HepG2 (cell line): ENCODE data around the gene TOP2A. TPM values are rescaled to one million over a fixed set of nuclear protein-coding genes. Genes with fewer than 3 reads are reported as not detected.

ENCODE experiments used
- ADNP ChIP-seq: sonication (generic); formaldehyde crosslinking; IDR thresholded peaks from 2 replicates; pipeline ENCODE4 v1.4.0; 2020; ENCODE audit warnings: missing genetic modification reagents
- ARNTL ChIP-seq: sonication (generic); formaldehyde crosslinking; IDR thresholded peaks from 2 replicates; pipeline ENCODE4 v1.4.0; 2020; ENCODE audit warnings: mild to moderate bottlenecking, missing genetic modification reagents
- DMTF1 ChIP-seq: sonication (generic); formaldehyde crosslinking; IDR thresholded peaks from 2 replicates; pipeline ENCODE4 v1.4.0; 2020; ENCODE audit warnings: mild to moderate bottlenecking, missing genetic modification reagents
- FLYWCH1 ChIP-seq: sonication (generic); formaldehyde crosslinking; IDR thresholded peaks from 2 replicates; pipeline ENCODE4 v1.8.1; 2023; ENCODE audit warnings: mild to moderate bottlenecking, missing genetic modification reagents
- GLI4 ChIP-seq: sonication (generic); formaldehyde crosslinking; IDR thresholded peaks from 2 replicates; pipeline ENCODE4 v1.5.1; 2020; ENCODE audit warnings: missing genetic modification reagents, mild to moderate bottlenecking, moderate library complexity, borderline replicate concordance
- JDP2 ChIP-seq: sonication (generic); formaldehyde crosslinking; IDR thresholded peaks from 2 replicates; pipeline ENCODE4 v1.8.1; 2022; ENCODE audit warnings: missing genetic modification reagents, borderline replicate concordance
- NFATC3 ChIP-seq: sonication (generic); formaldehyde crosslinking; IDR thresholded peaks from 2 replicates; pipeline ENCODE4 v1.5.1; 2020; ENCODE audit warnings: mild to moderate bottlenecking, missing genetic modification reagents
- NR3C1 ChIP-seq: sonication (generic); formaldehyde crosslinking; IDR thresholded peaks from 2 replicates; pipeline ENCODE4 v1.4.0; 2020; ENCODE audit warnings: missing genetic modification reagents
- PHF21A ChIP-seq: sonication (generic); formaldehyde crosslinking; IDR thresholded peaks from 2 replicates; pipeline ENCODE4 v1.5.0; 2020; ENCODE audit warnings: mild to moderate bottlenecking, missing genetic modification reagents
- TCF12 ChIP-seq, 2 experiments: fragments of 450-650 bp in 1 of 2; sonication (generic) in 1 of 2; formaldehyde crosslinking in 1 of 2; IDR thresholded peaks; 2 replicates each; pipeline versions ENCODE4 v1.6.1 to v1.8.0; 2017 to 2022; ENCODE audit warnings: antibody characterized with exemption in 1 of 2, mild to moderate bottlenecking in 1 of 2, missing genetic modification reagents in 1 of 2, moderate library complexity in 1 of 2
- ZBTB7B ChIP-seq: sonication (generic); formaldehyde crosslinking; IDR thresholded peaks from 2 replicates; pipeline ENCODE4 v1.4.0; 2020; ENCODE audit warnings: missing genetic modification reagents
- ZNF101 ChIP-seq: sonication (generic); formaldehyde crosslinking; IDR thresholded peaks from 2 replicates; pipeline ENCODE4 v1.4.0; 2020; ENCODE audit warnings: mild to moderate bottlenecking, low read depth, missing genetic modification reagents, borderline replicate concordance
- ZNF143 ChIP-seq: sonication (generic); formaldehyde crosslinking; IDR thresholded peaks from 2 replicates; pipeline ENCODE4 v1.4.0; 2020; ENCODE audit warnings: missing genetic modification reagents
- ZNF460 ChIP-seq: sonication (generic); formaldehyde crosslinking; IDR thresholded peaks from 2 replicates; pipeline ENCODE4 v1.5.1; 2020; ENCODE audit warnings: missing genetic modification reagents, mild to moderate bottlenecking, borderline replicate concordance
- ZNF512B ChIP-seq: sonication (generic); formaldehyde crosslinking; IDR thresholded peaks from 2 replicates; pipeline ENCODE4 v1.5.1; 2020; ENCODE audit warnings: missing genetic modification reagents, mild to moderate bottlenecking, borderline replicate concordance
- ZNF547 ChIP-seq: sonication (generic); formaldehyde crosslinking; IDR thresholded peaks from 2 replicates; pipeline ENCODE4 v1.5.1; 2020; ENCODE audit warnings: mild to moderate bottlenecking, missing genetic modification reagents
- ZNF558 ChIP-seq: sonication (generic); formaldehyde crosslinking; IDR thresholded peaks from 2 replicates; pipeline ENCODE4 v1.9.0; 2022; ENCODE audit warnings: mild to moderate bottlenecking, missing genetic modification reagents, borderline replicate concordance
- ZNF616 ChIP-seq: sonication (generic); formaldehyde crosslinking; IDR thresholded peaks from 2 replicates; pipeline ENCODE4 v1.5.0; 2020; ENCODE audit warnings: low read depth, mild to moderate bottlenecking, missing genetic modification reagents
- ZNF746 ChIP-seq: sonication (generic); formaldehyde crosslinking; IDR thresholded peaks from 2 replicates; pipeline ENCODE4 v1.8.0; 2022; ENCODE audit warnings: mild to moderate bottlenecking, missing genetic modification reagents
- ZNF891 ChIP-seq: sonication (generic); formaldehyde crosslinking; IDR thresholded peaks from 2 replicates; pipeline ENCODE4 v1.5.0; 2020; ENCODE audit warnings: mild to moderate bottlenecking, missing genetic modification reagents
- polyA plus RNA-seq, 8 experiments: library from polyadenylated mRNA; depleted of rRNA in 3 of 8; stranded (reverse) in 7 of 8; unstranded in 1 of 8; fragments of >200 nt; fragmentation: Illumina TruSeq in 4 of 8; extraction: Trizol in 4 of 8; gene quantifications; 2 replicates each; pipeline versions ENCODE4 v1.2.1 to v1.2.3, GENCODE V29; 2011 to 2016; ENCODE audit warnings: low read depth in 4 of 8, missing spikeins in 1 of 8, mixed read lengths in 1 of 8; ENCODE audit not compliant: insufficient read depth in 1 of 8
- total RNA-seq, 5 experiments: library from RNA; depleted of rRNA; stranded (reverse); fragments of >200 nt; fragmentation: Illumina TruSeq; extraction: Trizol; gene quantifications; 2 replicates each; pipeline ENCODE4 v1.2.3, GENCODE V29; 2016; ENCODE audit warnings: low read depth in 1 of 5
- TF ChIP-seq, protein P1 (sequence below): fragments of 450-650 bp; IDR thresholded peaks from 2 replicates; pipeline ENCODE4 v1.6.1; 2016
- TF ChIP-seq, protein P2 (sequence below): sonication (generic); formaldehyde crosslinking; IDR thresholded peaks from 2 replicates; pipeline ENCODE4 v1.5.0; 2020; ENCODE audit warnings: missing genetic modification reagents, mild to moderate bottlenecking, borderline replicate concordance

The TOP2A gene
- total and polyA plus RNA-seq, 2 of the 13 experiments (the other 11 are each of a cell fraction or from before 2014, with no cell fraction given): 108 to 327 TPM

GRCh38 chr17:40358323-40359038 lies 59.2 kb downstream of the TOP2A start (continued):
- no peak for TF ChIP-seq ZBTB7B (CRISPR knock-in tag)
- no peak for TF ChIP-seq GLI4
- no peak for TF ChIP-seq ZNF891 (CRISPR knock-in tag)
- TF ChIP-seq PHF21A (CRISPR knock-in tag): no peak
- TF ChIP-seq ZNF616 (CRISPR knock-in tag): no peak
- TF ChIP-seq NR3C1: no peak
- TF ChIP-seq ZNF558 (CRISPR knock-in tag): no peak
- TF ChIP-seq ZNF746 (CRISPR knock-in tag): no peak
- TF ChIP-seq ZNF512B: peak; percentile 85
- TF ChIP-seq DMTF1: no peak
- no peak for TF ChIP-seq FLYWCH1 (CRISPR knock-in tag)
- no peak for TF ChIP-seq JDP2
- no peak for TF ChIP-seq ZNF101 (CRISPR knock-in tag)
- no peak for TF ChIP-seq ARNTL (CRISPR knock-in tag)
- TF ChIP-seq NFATC3: no peak
- TF ChIP-seq ZNF547 (CRISPR knock-in tag): no peak
- TF ChIP-seq ZNF460: no peak
- no peak for TF ChIP-seq ADNP
- TF ChIP-seq TCF12 (IDR thresholded peaks at IDR 0.05): no peak
- TF ChIP-seq TCF12 (CRISPR knock-in tag; IDR thresholded peaks at IDR 0.05): no peak
- no peak for TF ChIP-seq ZNF143 (CRISPR knock-in tag)
- TF ChIP-seq, protein P1, sequence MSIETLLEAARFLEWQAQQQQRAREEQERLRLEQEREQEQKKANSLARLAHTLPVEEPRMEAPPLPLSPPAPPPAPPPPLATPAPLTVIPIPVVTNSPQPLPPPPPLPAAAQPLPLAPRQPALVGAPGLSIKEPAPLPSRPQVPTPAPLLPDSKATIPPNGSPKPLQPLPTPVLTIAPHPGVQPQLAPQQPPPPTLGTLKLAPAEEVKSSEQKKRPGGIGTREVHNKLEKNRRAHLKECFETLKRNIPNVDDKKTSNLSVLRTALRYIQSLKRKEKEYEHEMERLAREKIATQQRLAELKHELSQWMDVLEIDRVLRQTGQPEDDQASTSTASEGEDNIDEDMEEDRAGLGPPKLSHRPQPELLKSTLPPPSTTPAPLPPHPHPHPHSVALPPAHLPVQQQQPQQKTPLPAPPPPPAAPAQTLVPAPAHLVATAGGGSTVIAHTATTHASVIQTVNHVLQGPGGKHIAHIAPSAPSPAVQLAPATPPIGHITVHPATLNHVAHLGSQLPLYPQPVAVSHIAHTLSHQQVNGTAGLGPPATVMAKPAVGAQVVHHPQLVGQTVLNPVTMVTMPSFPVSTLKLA: no peak
- TF ChIP-seq, protein P2, sequence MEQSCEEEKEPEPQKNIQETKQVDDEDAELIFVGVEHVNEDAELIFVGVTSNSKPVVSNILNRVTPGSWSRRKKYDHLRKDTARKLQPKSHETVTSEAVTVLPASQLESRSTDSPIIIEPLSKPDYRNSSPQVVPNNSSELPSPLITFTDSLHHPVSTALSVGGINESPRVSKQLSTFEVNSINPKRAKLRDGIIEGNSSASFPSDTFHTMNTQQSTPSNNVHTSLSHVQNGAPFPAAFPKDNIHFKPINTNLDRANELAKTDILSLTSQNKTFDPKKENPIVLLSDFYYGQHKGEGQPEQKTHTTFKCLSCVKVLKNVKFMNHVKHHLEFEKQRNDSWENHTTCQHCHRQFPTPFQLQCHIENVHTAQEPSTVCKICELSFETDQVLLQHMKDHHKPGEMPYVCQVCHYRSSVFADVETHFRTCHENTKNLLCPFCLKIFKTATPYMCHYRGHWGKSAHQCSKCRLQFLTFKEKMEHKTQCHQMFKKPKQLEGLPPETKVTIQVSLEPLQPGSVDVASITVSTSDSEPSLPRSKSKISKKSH (CRISPR knock-in tag): no peak
